Cardiac fibroblast (primary cell): ENCODE data around the gene ATP6V1C2.
A peak's percentile ranks its signal among the peaks of the same experiment; 100 is the strongest.
"Not testable (repeated sequence)": the region's sequence is repeated elsewhere in the genome, so short reads cannot be mapped to it uniquely, and the experiment has no call there.

Experiments used
- DNase-seq, 2 donors: peaks; one replicate each; pipeline versions ENCODE4 v3.0.0 to v3.0.0-alpha.2; 2010; ENCODE audit warnings: low read depth in 2 of 2
- H3K4me3 ChIP-seq, 2 donors: replicated peaks in 1 of 2; 1 replicate in 1 of 2; 2 replicates in 1 of 2; pipeline ENCODE4 v1.5.1; 2011; ENCODE audit warnings: low read depth in 2 of 2, low read length in 2 of 2, mild to moderate bottlenecking in 2 of 2, moderate library complexity in 1 of 2
- CTCF ChIP-seq: IDR thresholded peaks from one replicate; pipeline ENCODE4 v1.5.1; 2011; ENCODE audit warnings: low read depth, mild to moderate bottlenecking, low read length, inconsistent platforms

ATP6V1C2 gene

DNA sequence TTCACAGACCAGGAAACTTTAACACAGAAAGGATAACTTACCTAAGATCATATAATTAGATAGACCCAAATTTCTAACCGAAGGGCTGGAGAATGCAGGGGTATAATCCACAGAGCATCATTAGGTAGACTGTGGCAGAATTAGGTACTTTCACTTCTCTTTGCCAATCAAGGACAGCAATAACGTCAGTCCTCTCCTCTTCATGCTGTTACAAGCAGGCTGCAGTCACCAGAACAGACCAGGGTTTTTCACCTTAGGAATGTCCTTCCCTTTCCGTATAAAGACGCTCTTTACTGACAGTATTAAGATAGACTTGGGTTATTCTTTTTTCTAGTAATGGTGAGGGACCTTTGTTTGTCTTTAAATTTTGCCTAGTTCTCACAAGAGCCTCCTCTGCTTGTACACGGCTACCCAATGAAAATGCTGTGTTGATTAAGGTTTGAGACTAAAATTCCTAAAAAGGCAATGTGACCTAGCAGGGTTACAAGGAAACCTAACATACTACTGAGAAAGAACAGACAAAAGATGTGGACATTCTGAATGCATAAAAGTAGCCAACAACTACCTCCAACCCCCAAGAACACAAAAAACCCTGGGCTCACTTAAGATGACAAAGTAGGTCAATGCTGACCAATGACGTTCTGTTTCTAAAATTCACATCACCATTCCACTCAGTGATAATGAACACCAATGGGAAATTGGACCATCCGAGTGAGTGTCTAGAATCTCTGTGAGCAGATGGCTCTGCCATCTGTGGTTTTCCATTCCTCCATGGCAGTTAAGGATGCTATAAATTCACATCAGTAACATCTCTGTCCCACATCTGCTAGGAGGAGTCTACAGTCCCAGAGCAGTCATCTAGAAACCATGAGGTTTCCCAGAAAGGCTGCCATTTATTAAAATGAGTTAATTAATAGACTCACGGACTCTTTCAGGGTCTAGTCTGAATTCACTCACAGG is 89.1 kb downstream of the ATP6V1C2 start:
- no peak for TF ChIP-seq CTCF
- peak; percentile 28 to 31 for DNase-seq
- H3K4me3 ChIP-seq, result peak overlapping the region in 1 of 2 donors; percentile 79

GRCh38 chr2:10811517-10811916 is 90.1 kb downstream of the ATP6V1C2 start:
- H3K4me3 ChIP-seq, result peak overlapping the region; percentile 79 to 80
- TF ChIP-seq CTCF, result no peak
- DNase-seq, result peak; percentile 23 to 31

- H3K4me3 ChIP-seq, result peak within 1 kb of the TSS; percentile 79 to 80
- peak; percentile 97 to 98 for DNase-seq
- TF ChIP-seq CTCF, result no peak
Measured at GRCh38 chr2:10812362-10813162, 91.1 kb downstream of the ATP6V1C2 start, which contains the start of gene PDIA6. Gene PDIA6, minus strand, starts transcription at chr2:10812785. Its CDS starts 89 bp downstream, at chr2:10812696.

DNA sequence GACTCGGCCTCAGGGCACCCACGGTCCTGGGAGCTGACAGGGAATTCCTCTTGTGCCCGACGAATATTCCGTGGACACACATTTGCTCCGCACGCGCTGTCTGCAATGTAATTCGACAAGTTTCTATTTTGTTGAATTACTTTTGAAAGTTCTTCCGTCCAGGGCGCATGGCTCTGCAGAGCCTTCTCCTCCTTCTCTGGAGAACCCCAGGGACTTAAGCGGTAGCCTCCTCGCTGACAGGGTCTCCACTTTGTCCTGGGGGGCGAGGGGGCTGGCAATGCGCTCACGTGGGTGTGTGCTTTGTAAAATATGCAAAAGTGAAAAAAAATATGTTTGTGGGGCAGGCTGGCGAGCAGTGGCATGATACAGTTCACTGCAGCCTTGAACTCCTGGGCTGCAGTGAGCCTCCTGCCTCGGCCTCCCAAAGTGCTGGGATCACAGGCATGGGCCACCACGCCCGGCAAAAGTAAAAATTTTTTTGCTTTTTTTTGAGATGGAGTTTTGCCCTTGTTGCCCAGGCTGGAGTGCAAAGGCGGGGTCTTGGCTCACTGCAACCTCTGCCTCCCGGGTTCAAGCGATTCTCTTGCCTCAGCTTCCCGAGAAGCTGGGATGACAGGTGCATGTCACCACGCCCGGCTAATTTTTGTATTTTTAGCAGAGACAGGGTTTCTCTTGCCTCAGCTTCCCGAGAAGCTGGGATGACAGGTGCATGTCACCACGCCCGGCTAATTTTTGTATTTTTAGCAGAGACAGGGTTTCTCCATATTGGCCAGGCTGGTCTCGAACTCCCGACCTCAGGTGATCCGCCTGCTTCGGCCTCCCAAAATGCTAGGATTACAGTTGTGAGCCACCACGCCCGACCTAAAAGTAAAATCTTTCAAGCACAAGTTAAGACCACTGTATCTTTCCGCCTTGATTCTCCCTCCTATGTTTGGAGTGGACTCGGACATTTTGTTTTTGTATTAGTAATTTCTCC is 92.0 kb downstream of the ATP6V1C2 start:
- H3K4me3 ChIP-seq, result peak overlapping the region; percentile 54
- DNase-seq, result not testable (repeated sequence)

- no peak for TF ChIP-seq CTCF
- no peak overlapping the region for H3K4me3 ChIP-seq
- no peak for DNase-seq
Measured at GRCh38 chr2:10814142-10814541, 92.7 kb downstream of the ATP6V1C2 start.

- H3K4me3 ChIP-seq, result no peak overlapping the region
- no peak for DNase-seq
- no peak for TF ChIP-seq CTCF
Measured at GRCh38 chr2:10814571-10815331, 93.3 kb downstream of the ATP6V1C2 start.
